HS-27A (cell line): ENCODE data around the gene ERC2.

ENCODE experiments used
- DNase-seq: peaks from one replicate; pipeline ENCODE4 v3.0.0-alpha.2; 2012; ENCODE audit warnings: low read depth, missing footprints

The ERC2 gene

DNA sequence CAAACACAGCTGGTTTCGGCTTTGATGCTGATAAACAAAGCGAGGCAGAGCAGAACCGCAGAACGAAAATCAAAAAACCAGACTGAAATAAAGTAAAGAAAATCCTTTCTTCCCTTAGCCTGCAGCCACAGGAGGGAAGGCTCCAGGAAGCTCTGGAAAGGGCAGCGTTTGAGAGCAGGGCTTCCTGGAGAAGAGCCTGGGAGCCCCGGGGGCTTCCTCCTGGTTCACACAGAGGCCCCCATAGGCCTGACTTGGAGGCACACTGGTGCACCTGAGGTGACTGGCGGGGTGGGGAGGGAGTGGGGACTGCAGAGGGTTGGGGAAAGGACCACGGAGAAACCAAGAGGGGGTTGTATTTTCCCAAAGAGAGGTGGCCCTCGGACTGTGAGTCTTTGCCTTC is 882.4 kb downstream of the ERC2 start:
- DNase-seq, result no peak

DNA sequence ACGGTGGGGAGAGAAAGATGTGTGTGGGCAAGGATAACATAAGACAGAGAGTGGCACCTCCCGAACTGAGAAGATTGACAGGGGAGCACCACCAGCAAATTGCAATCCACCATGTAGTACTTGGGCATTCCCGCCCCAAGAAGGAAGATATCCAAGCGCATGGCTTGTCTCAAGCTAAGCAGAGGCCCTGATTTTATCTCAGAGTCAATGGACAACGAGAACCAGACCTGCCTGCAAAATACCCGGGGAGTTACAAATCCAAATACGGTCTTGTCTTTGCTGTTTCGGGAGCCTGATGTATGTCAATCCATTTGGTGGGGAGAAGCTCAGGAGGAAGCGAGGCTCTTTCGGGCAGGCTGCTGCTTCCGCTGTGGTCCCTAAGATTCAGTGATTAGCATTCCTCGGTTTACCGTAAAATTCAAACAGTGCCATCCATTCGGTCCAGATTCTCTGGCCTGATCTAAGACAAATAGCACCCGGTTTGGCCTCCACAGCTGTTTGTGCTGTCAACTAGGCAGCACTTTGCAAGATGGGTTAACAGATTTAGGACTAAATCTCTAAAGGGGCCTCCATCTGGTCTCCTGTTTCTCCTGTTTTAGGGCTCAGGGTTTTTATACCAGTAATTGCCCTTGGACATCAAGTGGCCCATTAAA is 883.4 kb downstream of the ERC2 start:
- no peak for DNase-seq

DNA sequence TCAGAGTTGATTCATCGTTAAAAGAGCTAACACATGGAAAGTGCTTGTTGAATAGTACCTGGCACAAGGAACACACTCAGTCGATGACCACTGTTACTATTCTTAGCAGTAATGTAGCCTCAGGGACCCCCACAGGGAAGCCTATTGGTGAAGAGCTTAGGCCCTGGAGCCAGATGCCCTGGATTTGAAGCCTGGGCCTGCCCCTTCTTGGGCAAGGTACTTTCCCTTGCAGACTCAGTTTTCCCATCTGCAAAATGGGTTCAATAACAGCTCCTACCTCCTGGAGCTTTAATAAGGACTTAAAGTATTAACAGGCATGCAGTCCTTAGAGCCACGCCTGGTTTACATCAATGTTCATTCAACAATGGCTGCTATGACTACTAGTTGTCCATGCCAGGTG is 884.2 kb downstream of the ERC2 start:
- no peak for DNase-seq

DNA sequence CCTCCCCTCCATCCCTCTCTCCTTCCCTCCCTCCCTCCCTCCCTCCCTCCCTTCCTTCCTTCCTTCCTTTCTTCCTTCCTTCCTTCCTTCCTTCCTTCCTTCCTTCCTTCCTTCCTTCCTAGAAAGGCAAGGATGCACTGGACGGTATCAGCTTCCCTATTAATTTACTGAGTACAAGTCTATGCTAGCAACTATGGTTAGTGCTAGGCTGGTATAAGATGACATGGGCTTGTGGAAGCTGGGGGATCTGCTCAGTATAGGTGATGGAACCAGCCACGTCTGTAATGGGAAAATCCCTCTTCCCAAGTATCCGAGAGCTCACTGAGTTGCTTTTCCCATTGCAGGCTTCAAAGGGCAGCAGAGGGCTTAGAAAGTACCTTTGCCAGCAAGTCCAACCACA is 884.8 kb downstream of the ERC2 start:
- DNase-seq, result no peak

DNA sequence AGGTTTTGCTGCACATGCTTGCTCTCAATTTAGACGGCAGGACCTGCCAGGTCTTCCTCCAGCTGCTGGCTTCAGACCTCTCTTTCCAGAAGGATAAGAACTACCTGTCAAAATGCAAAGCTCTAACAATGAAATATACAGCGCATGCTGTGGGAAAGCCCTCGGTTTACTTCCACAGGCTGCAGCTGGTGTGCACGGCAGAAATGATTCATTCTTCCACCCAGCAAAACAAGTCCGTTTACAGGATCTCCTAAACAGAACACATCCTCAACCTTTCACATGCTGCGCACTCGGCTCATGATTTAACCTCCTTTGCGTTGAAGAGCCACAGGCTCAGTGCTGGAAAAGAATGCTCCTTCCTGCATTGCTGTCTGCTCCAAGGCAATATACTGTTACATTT is 888.8 kb downstream of the ERC2 start:
- DNase-seq, result no peak

DNA sequence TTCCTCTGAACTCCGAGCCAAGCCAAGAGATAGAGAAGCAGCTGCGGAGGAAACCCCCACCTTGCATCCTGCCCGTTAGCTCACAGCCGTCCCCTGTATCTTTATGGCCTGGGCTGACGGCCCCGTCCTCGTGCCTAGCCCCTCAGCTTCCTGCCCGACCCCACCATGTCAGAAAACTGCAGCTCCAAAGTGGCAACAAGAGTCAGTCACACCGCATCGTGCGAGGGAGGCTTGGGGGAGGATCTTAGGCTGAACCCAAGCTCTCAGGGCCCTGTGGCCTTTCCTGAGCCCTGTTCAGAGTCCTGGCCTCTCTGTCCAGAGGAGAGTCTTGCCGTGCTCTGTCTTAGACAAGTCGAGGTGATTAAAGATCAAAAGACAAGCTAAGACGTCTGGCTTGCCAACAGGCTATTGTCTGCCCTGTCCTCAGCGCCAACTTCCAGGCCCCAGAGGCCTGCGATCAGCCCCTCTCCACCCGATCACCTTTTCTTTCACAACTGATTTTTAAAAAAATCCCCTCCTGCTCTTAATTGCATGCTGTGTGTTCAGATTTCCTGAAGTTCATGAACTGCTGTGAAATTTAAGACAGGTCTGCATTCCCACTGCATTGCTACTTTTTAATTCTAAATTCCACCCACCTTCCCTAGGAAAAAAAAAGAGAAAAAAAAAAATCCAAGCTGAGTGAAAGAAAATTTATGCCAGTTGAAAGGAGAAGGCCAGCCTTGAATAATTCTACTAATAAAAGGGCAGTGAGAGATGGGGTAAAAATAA is 891.5 kb downstream of the ERC2 start:
- no peak for DNase-seq

DNA sequence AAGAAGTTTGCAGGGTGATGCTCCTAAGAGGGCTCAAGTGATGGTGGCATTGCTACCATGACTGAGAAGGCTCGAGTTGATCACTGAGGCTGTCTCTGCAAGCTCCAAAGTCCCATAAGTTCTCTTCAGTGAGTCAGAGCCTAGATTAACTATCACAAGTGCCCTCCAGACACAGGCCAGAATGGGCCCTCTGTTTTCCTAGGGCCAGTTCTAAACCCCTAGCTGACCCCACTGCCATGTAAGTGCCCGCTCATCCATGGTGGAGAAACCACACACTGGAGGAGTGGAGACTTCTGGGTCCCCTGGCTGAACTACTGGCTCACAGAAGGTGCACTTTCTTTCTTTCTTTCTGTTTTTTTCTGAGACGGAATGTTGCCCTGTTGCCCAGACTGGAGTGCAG is 893.6 kb downstream of the ERC2 start:
- no peak for DNase-seq

DNA sequence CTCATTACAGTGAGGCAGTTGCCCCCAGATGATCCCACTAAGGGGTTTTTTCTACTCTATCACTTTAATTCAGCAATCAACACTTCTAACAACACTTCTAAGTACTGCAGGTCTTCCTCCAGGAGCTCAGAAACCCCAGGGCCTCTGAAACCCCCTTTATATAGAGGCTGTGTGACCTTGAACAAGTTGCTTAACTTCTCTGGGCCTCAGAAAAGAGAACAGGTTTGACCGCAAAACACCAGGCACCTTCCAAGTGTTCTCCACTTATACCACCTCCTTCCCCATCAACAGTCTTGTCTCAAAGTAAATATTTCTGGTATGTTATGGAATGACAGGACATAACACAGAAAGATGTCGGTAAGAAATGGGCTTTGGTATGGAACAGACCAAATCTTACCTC is 895.5 kb downstream of the ERC2 start:
- no peak for DNase-seq

DNA sequence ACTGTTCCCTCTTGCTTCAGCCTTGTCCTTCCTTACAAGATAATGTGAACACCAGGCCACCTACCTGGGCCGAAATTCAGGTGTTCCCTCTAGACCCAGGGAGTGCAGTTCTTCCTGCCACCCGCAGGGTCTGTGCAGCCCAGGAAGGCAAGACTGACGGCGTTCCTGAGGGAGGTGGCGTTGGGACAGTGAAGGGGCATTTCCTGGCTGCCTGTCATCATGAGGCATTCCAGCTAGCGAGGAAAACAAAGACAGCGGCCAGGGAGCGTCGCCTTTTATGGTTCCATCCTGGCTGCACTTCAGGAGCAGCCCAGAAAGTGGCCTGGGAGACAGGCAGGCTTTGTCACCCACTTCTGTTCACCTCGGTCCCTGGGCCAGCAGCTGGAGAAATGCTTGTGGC is 896.4 kb downstream of the ERC2 start:
- DNase-seq, result no peak

DNA sequence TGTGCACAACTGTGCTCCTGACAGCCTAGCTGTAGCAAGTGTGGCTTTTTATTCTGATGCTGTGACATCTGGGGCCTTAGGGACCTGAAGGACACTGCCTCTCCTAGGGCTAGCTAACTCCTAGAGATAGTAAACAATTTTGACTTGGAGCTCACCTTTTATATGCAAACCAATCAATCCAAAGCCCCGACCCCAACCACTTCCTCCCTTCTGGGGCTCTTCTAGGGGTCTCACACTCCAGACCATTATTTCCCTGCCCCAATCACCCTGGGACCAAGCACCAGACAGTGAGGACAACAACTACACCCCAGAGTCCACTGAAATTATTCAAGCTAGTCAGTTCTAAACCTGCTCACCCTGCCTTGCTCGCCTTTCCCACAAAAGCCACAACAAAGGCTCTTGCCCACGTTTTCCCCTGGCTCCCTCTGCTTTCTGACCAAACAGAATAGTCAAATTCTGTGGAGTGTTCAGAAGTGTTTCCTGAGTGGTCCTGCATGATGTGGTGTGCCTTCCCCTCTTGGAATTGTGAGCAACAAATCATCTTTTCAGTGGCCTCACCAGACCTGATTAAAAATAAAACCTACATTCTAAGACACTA is 897.0 kb downstream of the ERC2 start:
- DNase-seq, result no peak

DNA sequence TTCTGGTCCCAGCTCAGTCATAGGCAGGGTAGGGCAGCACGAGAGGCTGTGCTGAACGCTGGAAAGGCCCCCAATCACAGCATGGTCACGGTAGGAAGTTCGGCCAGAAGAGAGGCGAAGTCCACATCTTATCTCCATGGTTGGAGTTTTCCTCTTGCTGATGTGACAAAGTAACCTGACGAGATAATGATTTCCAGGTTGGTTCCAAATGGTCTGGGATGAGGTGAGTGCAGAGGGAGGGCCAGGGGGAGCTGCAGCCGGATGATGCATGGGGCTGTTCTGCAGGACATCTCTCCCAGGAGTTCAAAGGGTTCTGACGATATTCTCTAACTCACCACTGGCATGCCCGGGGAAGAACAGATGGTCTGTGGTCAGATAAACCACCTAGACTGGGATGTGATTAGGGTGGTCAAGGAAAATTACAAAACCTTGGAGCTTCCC is 898.0 kb downstream of the ERC2 start:
- DNase-seq, result no peak

DNA sequence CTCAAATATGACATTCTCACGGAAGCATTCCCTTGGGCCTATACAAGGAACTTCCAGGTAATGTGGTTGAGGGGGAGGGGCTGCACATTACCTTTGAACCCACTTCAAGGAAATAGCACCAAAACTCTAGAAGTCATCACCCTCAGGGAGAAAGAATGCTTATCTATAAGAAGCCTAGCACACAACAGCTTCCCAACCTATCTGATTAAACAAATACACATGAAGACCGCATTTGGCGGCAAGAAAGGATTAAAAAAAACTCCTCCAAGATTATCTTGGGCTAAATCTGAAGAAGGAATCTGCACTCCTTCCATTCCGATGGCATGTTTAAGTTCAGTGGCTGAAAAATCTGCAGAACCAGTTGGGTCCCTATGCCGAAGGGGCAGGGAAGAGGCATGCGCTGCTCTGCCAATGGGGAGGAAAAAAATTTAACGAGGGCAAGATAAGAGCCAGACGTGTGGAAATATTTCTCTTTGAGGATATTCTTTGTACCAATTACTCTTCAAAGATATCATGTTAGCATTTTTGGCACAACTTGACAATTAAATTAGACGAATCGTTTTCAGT is 899.2 kb downstream of the ERC2 start:
- no peak for DNase-seq

DNA sequence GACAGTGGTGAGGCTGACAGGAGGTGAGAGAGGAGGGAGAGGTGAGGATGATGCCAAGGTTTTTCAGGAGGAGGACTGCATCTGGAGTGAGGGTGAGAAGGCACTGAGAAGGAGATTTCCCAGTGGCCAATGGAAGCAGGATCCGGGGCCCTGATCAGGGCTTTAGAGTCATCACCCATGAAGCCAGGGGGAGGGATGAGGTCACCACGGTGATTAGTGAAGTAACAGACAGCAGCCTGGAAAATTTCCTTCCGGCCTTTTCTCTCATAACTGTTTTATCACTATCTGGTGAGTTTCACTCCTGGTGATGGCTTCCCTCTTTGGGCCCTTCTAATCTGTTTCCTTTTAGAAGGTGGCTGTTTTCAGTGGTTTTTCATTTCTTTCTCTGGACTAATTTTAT is 900.7 kb downstream of the ERC2 start:
- no peak for DNase-seq

DNA sequence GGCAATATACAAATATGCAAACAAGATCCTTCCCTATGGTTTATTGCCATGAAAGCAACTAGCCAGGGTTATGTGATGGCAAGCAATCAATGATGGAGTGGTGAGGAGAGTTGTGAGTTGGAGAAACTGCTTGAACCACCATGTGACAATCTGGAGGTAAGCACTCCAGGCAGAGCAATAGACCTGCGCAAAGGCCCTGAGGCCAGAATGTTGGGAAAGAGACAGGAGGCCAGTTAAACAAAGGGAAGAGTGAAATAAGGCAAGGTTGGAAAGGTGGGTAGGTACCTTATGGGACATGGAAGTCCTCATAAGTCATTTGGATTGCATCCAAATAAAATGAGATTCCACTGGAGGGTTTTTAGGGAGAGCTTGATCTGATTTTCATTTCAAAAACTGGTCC is 901.1 kb downstream of the ERC2 start:
- no peak for DNase-seq

DNA sequence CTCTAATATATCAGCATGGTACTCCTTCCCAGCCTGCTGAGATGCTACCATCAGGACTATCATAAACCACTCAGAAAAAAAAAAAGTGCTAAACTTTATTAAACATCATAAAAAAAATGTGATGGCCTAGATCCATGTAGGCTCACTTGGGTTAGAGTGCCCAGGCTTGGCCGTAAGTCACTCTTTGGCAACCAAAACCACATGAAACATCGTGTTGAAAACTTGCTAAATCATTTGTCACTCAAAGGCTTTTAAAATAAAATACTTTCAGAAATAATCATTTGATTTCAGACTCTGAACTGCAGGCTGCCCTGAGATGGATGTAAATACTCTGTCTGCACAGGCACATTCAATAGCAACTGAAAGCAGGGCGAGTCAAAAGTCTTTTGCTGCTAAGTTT is 902.7 kb downstream of the ERC2 start:
- DNase-seq, result no peak

DNA sequence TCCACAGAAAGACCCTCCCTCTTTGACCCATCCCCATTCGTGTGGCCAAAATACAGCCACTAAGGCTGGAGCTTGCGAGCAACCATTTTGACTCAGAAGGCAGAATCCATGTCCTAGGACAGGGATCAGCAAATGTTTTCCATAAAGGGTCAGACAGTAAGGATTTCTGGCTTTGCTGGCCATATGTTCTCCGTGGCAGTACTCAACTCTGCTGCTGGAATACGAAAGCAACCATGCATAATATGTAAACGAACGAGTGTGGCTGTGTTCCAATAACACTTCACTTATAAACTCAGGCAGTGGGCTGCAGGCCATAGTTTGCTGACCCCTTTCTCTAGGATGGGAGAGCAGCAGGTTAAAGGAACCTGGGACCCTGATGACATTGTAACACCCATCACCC is 903.5 kb downstream of the ERC2 start:
- no peak for DNase-seq

DNA sequence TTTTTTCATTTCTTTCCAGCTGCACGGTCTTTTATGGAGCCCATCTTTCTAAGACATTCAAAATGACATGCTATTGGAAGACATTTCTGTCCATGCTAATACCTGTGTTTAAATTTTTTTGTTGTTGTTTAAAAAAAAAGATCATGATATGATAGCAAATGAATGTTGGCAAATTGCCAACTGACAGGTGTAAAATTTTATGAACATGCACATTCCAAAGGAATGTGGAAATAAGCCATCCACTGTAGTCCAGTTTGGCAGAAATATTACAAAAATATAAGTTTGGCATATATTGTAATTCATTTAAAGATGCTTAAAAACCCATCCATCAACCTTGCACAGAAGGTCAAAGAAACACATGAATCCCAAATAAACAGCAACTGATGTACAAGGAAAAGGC is 905.6 kb downstream of the ERC2 start:
- DNase-seq, result peak; percentile 26

DNA sequence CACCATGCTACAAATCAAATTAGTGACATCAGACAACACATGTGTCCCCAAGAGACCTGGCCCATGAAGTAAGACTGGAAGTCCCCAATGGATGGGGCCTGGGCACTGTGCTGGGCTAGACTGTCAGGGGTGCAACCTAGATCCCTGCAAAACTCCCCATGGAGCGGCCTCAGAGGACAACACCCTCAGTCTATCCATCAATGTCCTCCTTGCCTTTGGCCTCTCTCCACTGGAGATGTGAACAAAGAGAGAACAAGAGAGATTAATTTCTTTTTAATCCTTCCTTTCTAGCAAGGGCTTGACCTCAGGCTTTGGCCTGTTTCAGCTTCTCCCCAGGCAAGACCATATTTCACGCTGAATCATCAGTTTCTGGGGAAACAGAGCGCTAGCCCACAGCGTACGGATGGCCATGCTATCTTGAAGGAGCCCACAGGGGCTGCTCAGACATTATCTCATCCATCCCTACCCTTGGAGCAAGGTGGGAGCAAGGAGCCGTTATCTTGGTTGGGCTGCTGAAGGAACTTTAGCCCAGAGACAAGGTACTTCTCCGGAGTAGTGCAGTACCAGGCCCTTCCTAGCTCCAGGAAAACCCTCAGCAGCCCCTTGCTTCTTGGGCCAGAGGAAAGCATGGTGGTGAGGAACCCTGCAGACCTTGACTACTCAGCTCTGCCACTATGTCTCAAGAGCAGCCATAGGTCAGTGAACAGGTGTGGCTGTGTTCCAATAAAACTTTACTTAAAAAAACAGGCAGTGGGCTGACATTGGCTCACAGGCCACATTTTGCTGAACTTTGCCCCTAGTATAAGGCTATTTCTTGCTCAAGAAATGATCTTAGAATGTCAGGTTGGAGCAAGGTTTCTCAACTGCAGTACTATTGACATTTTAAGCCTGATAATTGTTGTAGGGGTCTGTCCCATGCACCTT is 908.5 kb downstream of the ERC2 start:
- DNase-seq, result no peak

DNA sequence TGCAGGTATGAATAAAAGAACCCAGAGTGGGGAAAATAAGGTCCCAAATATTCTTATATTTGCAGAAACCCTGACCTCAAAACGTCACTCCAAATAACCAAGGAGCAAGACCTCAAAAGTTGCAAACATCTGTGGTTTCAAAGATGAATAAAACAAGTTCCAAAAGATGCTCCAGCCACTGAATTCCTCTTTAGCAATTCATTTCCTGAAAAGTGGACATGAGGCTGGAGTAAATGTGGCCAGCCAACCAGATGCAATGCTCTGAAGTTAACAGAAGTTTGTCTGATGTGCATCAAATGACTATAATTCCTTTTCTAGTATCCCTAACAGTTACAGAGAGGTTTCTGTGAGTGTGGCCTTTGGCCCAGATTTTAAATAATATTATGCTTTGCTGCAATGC is 910.0 kb downstream of the ERC2 start:
- DNase-seq, result no peak

DNA sequence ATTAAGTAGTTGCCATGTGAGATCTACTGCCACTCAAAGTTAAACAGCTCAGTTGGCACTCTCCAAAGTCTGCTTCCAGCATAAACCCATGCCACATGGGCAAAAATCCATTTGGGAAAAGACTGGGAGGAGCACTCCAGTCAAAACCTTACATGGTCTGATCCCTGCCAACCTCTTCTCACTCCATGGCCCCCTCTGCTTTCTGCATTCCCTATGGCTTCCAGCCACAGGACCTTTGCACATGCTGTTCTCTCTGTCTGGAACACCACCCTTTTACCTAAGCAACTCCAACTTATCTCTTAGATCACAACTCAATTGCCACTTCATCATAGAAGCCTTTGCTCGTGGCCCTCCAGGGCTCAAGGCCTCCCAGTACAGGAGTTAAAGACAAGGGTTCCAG is 910.7 kb downstream of the ERC2 start:
- DNase-seq, result no peak

DNA sequence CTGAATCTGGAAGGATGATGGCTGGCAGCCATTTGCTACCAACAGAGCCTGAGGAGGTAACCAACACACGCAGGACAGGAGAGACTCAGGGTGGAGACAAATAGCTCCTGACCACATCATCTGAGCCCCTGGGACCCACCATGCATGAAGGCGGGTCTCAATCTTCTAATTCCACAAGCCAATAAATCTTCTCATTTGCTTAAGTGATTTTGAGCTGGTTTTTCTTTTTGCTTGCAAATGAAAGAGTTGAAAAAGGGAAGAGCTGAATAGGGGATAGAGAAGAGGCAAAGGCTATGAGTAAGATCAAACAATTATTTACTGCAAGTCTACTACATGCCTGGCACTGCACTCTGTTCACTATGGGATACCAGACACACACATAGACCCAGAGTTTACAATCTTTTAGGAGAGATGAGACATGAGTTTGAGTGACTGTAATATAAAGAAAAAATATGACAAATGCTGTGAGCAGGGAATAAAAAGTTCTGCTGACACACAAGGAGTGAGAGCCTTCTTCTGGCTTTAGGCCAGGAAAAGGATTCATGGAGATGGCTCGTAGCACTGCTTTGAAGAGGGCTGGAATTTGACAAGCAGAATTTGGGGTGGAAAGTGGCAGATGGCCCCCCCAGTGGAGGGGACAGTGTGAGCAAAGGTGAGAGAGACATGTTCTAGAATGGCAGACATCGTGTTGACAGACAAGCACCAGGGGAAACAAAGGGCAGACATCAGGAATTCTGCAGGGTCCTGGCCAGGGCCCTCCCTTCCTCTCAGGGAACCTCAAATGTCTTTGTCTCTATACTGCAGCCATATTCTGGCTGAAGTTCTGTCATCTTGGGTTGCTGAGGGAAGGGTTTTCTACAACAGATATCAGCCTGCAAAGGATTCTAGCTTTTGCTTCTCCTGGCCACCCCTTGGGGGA is 911.4 kb downstream of the ERC2 start:
- DNase-seq, result no peak
